CD14-positive monocyte (primary cell): ENCODE data around the gene MACO1. TPM values are rescaled to one million over a fixed set of nuclear protein-coding genes. Genes with fewer than 3 reads are reported as not detected.

Experiments
- DNase-seq, 3 donors: peaks; one replicate each; pipeline ENCODE4 v3.0.0-alpha.2; 2011 to 2022
- H2AFZ ChIP-seq: 2 replicates; pipeline ENCODE4 v1.6.0; 2012; ENCODE audit warnings: mild to moderate bottlenecking, low read depth, low read length, inconsistent platforms; ENCODE audit not compliant: insufficient read depth, poor library complexity, severe bottlenecking
- H3K27ac ChIP-seq, 2 donors: 1 replicate in 1 of 2; 2 replicates in 1 of 2; pipeline ENCODE4 v1.5.1; 2012 to 2013; ENCODE audit warnings: low read length in 2 of 2, control low read depth in 1 of 2, inconsistent platforms in 1 of 2, low read depth in 1 of 2, mild to moderate bottlenecking in 1 of 2
- H3K27me3 ChIP-seq, 2 donors: one replicate each; pipeline versions ENCODE4 v1.6.0 to v1.6.1; 2011 to 2013; ENCODE audit warnings: low read length in 2 of 2; ENCODE audit not compliant: control insufficient read depth in 2 of 2, insufficient read depth in 2 of 2
- H3K36me3 ChIP-seq, 2 donors: replicated peaks in 1 of 2; 1 replicate in 1 of 2; 2 replicates in 1 of 2; pipeline versions ENCODE4 v1.5.1 to v1.6.1; 2012 to 2013; ENCODE audit warnings: low read length in 2 of 2, control low read depth in 1 of 2, inconsistent platforms in 1 of 2, mild to moderate bottlenecking in 1 of 2; ENCODE audit not compliant: insufficient read depth in 2 of 2, control insufficient read depth in 1 of 2
- H3K4me1 ChIP-seq, 2 donors: 1 replicate in 1 of 2; 2 replicates in 1 of 2; pipeline versions ENCODE4 v1.5.1 to v1.6.1; 2012 to 2013; ENCODE audit warnings: low read length in 2 of 2, control low read depth in 1 of 2, inconsistent platforms in 1 of 2, mild to moderate bottlenecking in 1 of 2, moderate library complexity in 1 of 2; ENCODE audit not compliant: insufficient read depth in 2 of 2, control insufficient read depth in 1 of 2
- H3K4me2 ChIP-seq: replicated peaks from 2 replicates; pipeline ENCODE3; 2012; ENCODE audit warnings: low read length, moderate library complexity, mild to moderate bottlenecking; ENCODE audit not compliant: poor library complexity, severe bottlenecking; ENCODE audit errors: extremely low read depth
- H3K4me3 ChIP-seq, 3 experiments: fragments of 200-600 bp in 1 of 3; sonication (generic) in 1 of 3; replicated peaks in 1 of 3; 1 replicate in 2 of 3; 2 replicates in 1 of 3; pipeline ENCODE4 v1.5.1; 2011 to 2013; ENCODE audit warnings: low read length in 3 of 3, mild to moderate bottlenecking in 3 of 3, control low read depth in 2 of 3, low read depth in 2 of 3, inconsistent platforms in 1 of 3, moderate library complexity in 1 of 3
- H3K79me2 ChIP-seq: 2 replicates; pipeline ENCODE4 v1.6.0; 2012; ENCODE audit warnings: mild to moderate bottlenecking, control low read depth, inconsistent platforms, low read length, moderate library complexity; ENCODE audit not compliant: insufficient read depth
- H3K9ac ChIP-seq: 2 replicates; pipeline ENCODE4 v1.6.0; 2017; ENCODE audit warnings: low read length, mild to moderate bottlenecking; ENCODE audit not compliant: insufficient read depth, poor library complexity, severe bottlenecking
- H3K9me3 ChIP-seq, 2 donors: replicated peaks in 1 of 2; 1 replicate in 1 of 2; 2 replicates in 1 of 2; pipeline versions ENCODE4 v1.5.1 to v1.6.1; 2012 to 2013; ENCODE audit warnings: low read length in 2 of 2, control low read depth in 1 of 2; ENCODE audit not compliant: control insufficient read depth in 1 of 2, insufficient read depth in 1 of 2
- H4K20me1 ChIP-seq: 2 replicates; pipeline ENCODE4 v1.6.0; 2012; ENCODE audit warnings: mild to moderate bottlenecking, low read length, control low read depth, moderate library complexity; ENCODE audit not compliant: insufficient read depth
- H3K27ac Mint-ChIP-seq, 7 donors: one replicate each; pipeline ENCODE4 v1.8.0; 2020; ENCODE audit warnings: mild to moderate bottlenecking in 7 of 7, mixed read lengths in 7 of 7, moderate library complexity in 6 of 7, inconsistent platforms in 2 of 7
- H3K27me3 Mint-ChIP-seq, 3 donors: one replicate each; pipeline ENCODE4 v1.8.0; 2021 to 2022; ENCODE audit warnings: low read depth in 3 of 3, mild to moderate bottlenecking in 3 of 3, mixed read lengths in 3 of 3, moderate library complexity in 3 of 3, inconsistent platforms in 1 of 3
- H3K36me3 Mint-ChIP-seq, 2 donors: one replicate each; pipeline ENCODE4 v1.8.0; 2020; ENCODE audit warnings: mixed read lengths in 2 of 2, inconsistent platforms in 1 of 2, mild to moderate bottlenecking in 1 of 2
- H3K4me1 Mint-ChIP-seq: one replicate; pipeline ENCODE4 v1.8.0; 2020; ENCODE audit warnings: mild to moderate bottlenecking, mixed read lengths
- H3K4me3 Mint-ChIP-seq, 2 donors: one replicate each; pipeline ENCODE4 v1.8.0; 2020; ENCODE audit warnings: mild to moderate bottlenecking in 2 of 2, mixed read lengths in 2 of 2, moderate library complexity in 1 of 2
- H3K9me3 Mint-ChIP-seq, 7 donors: one replicate each; pipeline ENCODE4 v1.8.0; 2020 to 2022; ENCODE audit warnings: mixed read lengths in 7 of 7, mild to moderate bottlenecking in 6 of 7, moderate library complexity in 6 of 7, inconsistent platforms in 2 of 7
- WGBS: methylation state at CpG from one replicate; pipeline ENCODE4 v1.1.5; 2013; ENCODE audit warnings: missing lambda C conversion rate; ENCODE audit not compliant: insufficient coverage; 5-methylcytosine and 5-hydroxymethylcytosine counted together
- intact Hi-C, 2 donors: fragments of 100-400 bp; cut with micrococcal nuclease; formaldehyde crosslinking; loops; one replicate each; pipeline versions ENCODE4 v1.15.0 to v1.15.1; 2023
- polyA plus RNA-seq, 3 donors: library from polyadenylated mRNA; depleted of rRNA in 1 of 3; unstranded in 2 of 3; stranded (reverse) in 1 of 3; fragments of 300-500 nt in 2 of 3; fragments of >200 nt in 1 of 3; fragmentation: Illumina TruSeq in 2 of 3; gene quantifications; 1 replicate in 2 of 3; 2 replicates in 1 of 3; pipeline ENCODE4 v1.2.3, GENCODE V29; 2012 to 2021
- TF ChIP-seq, protein P1 (sequence below): fragments of 200-600 bp; IDR thresholded peaks from one replicate; pipeline ENCODE4 v1.8.0; 2022; ENCODE audit warnings: antibody characterized with exemption, mild to moderate bottlenecking

The MACO1 gene
- polyA plus RNA-seq, 3 donors = 2.6 to 4.1 (median 3.9) TPM

DNA sequence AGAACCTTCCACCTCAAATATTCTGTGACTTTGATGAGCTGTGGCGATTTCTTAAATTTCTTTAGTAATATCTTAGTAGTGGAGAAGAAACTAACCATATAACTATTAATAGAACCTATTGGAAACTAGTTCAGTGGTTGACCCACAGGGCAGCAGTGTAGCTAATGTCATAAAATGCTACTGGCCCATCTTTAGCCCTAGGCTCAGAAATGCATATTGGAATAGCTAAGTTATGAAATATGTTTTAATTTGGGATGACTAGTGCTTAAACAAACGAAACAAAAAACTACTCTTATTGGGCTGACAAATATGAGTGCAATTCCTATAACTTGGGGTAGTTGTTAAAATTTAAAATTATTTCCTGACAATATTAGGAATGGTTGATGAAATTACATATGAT is 20.2 kb downstream of the MACO1 start:
- H4K20me1 ChIP-seq = no peaks in the 10 kb centered on the region
- peaks cover 12% of the 10 kb centered on the region for H3K79me2 ChIP-seq
- Mint-ChIP-seq H3K4me3 (no peak overlapping the region), H3K4me1 (peaks cover 17% of the 10 kb centered on the region), H3K27ac (peak overlapping the region in 1 of 7 donors; percentile 19), H3K9me3 (peaks cover 0 to 2% (median 0%) of the 10 kb centered on the region in 7 donors), H3K27me3 (peaks cover 0 to 1% (median 0%) of the 10 kb centered on the region in 3 donors), H3K36me3 (peaks cover 30 to 37% of the 10 kb centered on the region in 2 donors)
- H3K27me3 ChIP-seq = no peaks in the 10 kb centered on the region
- DNase-seq = no peak
- no peak overlapping the region for H3K4me2 ChIP-seq
- TF ChIP-seq, protein P1, sequence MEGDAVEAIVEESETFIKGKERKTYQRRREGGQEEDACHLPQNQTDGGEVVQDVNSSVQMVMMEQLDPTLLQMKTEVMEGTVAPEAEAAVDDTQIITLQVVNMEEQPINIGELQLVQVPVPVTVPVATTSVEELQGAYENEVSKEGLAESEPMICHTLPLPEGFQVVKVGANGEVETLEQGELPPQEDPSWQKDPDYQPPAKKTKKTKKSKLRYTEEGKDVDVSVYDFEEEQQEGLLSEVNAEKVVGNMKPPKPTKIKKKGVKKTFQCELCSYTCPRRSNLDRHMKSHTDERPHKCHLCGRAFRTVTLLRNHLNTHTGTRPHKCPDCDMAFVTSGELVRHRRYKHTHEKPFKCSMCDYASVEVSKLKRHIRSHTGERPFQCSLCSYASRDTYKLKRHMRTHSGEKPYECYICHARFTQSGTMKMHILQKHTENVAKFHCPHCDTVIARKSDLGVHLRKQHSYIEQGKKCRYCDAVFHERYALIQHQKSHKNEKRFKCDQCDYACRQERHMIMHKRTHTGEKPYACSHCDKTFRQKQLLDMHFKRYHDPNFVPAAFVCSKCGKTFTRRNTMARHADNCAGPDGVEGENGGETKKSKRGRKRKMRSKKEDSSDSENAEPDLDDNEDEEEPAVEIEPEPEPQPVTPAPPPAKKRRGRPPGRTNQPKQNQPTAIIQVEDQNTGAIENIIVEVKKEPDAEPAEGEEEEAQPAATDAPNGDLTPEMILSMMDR = no peak
- no peak overlapping the region for H3K4me3 ChIP-seq
- no peak overlapping the region for H2AFZ ChIP-seq
- no peak overlapping the region for H3K9ac ChIP-seq
- peaks cover 8 to 40% of the 10 kb centered on the region in 2 donors for H3K36me3 ChIP-seq
- no peak overlapping the region for H3K27ac ChIP-seq
- H3K4me1 ChIP-seq = peaks cover 12 to 14% of the 10 kb centered on the region in 2 donors
- intact Hi-C loops = no loop called here
- no CpG with 5 or more reads among the region's 2 CpGs for WGBS
- no peaks in the 10 kb centered on the region for H3K9me3 ChIP-seq

DNA sequence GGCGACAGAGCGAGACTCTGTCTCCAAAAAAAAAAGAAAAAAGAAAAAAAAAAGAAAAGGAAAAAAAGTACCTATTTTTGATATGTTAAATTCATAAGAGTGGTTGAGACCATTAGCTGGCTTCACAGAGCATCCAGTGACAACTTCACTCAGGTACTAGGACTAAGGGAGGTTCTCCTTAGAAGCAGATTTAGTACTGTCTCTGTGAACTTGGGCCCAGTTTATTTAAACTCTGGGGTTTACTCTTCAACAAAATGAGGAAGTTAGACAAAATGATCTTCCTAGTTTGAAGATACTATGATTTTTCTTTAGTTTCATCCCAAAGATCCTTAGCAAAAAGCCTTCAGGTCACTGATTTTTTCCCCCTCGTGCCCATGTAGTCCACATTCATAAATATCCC is 21.2 kb downstream of the MACO1 start:
- Histone ChIP-seq H3K4me1 (peaks cover 21 to 24% of the 10 kb centered on the region in 2 donors), H3K79me2 (peaks cover 2% of the 10 kb centered on the region), H3K9ac (no peak overlapping the region), H2AFZ (peak overlapping the region; percentile 30), H3K4me2 (no peak overlapping the region), H3K4me3 (no peak overlapping the region), H3K36me3 (peaks cover 8 to 36% of the 10 kb centered on the region in 2 donors), H3K27me3 (no peaks in the 10 kb centered on the region), H3K9me3 (no peaks in the 10 kb centered on the region), H4K20me1 (no peaks in the 10 kb centered on the region), H3K27ac (no peak overlapping the region)
- H3K27me3 Mint-ChIP-seq = peaks cover 0 to 1% (median 0%) of the 10 kb centered on the region in 3 donors
- 80% methylated on average over 1 of the region's 3 CpGs for WGBS
- no peak overlapping the region for H3K4me3 Mint-ChIP-seq
- peaks cover 0 to 2% (median 0%) of the 10 kb centered on the region in 7 donors for H3K9me3 Mint-ChIP-seq
- H3K4me1 Mint-ChIP-seq = peaks cover 26% of the 10 kb centered on the region
- peak in 1 of 3 donors; percentile 24 for DNase-seq
- TF ChIP-seq, protein P1 = no peak
- intact Hi-C loops = no loop called here
- H3K36me3 Mint-ChIP-seq = peaks cover 27 to 36% of the 10 kb centered on the region in 2 donors
- H3K27ac Mint-ChIP-seq = peak overlapping the region in 5 of 7 donors; percentile 30 to 75 (median 72)
